GM18520 (cell line): ENCODE results near the gene DNAJC1.

Source experiments
- ATAC-seq: cut with Tn5 transposase; IDR thresholded peaks from one replicate; pipeline ENCODE4 v1.9.1; 2021; ENCODE audit not compliant: unreplicated experiment

DNAJC1 gene

DNA sequence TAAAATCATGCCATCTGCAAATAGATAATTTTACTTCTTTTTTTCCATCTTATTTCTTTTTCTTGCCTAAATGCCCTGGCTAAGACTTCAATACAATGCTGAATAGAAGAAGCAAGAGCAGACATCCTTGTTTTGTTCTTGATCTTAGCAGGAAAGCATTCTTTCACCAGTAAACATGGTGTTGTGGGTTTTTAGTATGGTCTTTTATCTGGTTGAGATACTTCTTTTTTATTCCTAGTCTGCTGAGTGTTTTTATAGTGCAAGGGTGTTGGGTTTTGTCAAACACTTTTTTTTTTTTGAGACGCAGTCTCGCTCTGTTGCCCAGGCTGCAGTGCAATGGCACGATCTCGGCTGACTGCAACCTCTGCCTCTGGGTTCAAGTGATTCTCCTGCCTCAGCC lies 232.3 kb downstream of the DNAJC1 start:
- no peak for ATAC-seq

DNA sequence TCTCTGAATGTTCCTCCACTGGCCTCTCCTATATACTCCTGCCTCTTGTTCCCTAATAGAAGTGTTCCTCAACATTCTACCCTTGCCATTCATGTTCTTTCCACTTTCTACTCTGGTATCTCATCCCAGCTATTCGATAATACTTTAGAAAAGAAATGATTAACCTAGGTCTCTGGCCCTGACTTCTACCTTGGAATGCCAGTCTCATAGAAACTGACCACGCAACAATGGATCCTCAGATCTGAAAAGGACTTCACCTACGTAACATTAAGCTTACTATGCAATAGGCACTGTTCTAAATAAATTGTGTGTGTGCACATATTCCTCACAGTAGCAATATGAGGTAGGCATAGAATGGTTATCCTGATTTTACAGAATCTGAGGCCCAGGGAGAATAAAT lies 234.5 kb downstream of the DNAJC1 start:
- no peak for ATAC-seq

DNA sequence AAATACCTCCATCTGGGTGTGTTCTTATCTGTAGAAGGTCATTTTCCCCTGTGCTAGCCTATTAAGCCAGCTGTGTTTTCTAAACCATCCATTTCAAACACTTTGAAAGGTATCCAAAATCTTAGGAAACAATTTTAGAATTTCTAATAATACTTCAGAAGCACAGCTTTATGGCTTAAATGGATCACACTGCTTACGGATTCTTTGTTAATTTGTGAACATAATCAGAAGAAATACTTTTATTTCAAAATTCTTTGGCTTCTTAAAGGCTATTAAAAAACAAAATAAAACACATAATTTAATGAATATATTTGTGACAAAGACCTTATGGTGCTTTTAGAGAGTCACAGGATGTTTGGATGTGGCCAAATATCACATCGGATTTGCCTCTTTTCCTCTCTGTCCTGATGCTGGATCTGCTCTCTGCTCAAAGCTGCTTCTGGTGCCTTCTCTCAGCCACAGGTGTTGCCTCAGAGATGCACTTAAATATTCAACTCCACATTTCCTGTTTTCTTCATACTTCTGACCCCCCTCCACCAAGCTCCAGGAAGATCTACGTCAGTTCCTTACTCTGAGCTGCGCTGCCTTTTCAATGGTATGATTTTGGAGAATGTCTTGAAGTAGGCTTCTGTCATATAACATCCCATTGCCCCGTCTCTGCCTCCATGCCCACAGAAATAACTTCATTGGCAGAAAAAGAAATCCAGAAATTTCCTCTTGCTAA lies 238.9 kb downstream of the DNAJC1 start:
- ATAC-seq, result no peak

DNA sequence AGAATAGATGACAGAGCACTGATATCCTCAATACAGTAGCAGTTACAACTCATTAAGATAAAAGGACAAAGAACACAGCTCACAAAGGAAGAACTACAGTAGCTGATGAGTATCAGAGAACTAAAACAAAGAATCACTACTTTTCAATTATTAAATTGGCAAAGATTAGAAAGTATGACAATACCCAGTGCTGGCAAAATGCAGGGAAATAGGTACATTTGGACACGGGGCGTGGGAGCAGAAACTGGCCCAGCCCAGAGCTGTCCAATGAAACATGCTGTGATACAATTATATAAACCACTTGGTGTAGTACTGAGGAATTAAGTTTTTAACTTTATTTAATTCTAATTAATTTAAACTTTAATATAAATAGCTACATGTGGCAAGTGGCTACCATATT lies 243.2 kb downstream of the DNAJC1 start:
- no peak for ATAC-seq

DNA sequence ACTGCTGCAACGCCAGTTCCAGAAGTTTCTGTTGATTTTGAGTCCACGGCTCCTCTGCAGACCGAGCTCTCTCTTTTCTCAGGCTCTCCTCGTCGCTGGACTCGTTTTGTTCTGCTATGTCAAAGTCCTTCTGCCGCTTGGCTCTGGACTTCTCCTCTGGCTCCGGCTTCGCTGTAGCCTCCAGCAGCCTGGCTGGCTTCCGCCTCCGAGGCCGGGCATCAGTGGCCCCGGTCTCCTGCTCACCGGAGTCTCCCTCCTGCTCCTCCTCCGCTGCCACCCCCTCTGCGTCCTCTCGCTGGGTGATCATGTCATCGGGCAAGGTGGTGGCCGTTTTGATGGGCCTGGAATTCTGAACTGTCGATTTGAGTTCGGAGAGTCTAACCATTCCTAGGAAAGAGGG lies 244.3 kb downstream of the DNAJC1 start:
- no peak for ATAC-seq

DNA sequence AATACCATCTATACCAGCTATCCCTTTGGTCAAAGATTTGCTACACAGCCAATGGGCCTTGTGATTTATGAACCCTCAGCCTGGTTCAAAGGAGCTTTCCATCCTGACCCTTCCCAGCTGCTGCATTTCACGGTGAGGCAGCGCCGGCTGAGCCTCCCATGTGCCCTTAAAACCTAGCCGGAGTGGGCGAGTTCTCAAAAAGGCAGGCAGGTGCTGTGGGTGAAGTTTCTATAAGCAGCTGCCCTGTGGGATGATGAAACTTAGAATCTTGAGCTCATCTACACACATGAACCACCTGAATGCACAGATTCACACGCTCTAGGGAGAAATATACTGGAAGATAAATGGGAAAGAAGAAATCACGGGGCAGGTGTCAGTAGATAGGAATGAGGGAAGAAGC lies 244.8 kb downstream of the DNAJC1 start:
- no peak for ATAC-seq

DNA sequence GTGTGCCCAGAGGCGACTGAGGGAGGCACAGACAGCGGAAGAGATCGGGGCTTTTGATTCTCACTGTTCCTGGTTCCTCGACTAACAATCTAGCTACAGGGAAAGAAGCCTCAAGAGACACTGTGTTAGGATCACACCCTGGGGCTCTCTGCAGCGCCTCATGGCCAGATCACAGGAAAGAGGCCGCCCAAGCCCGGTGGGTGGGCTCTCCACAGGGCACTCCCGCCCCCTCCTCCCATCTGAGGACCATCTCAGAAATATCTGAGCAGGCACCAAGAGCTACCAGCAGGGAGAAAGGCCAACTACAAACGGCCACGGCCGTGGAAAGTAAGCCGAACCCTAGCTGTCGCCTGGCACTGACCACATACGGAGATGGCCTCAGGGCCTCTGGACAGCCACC lies 245.3 kb downstream of the DNAJC1 start:
- no peak for ATAC-seq

DNA sequence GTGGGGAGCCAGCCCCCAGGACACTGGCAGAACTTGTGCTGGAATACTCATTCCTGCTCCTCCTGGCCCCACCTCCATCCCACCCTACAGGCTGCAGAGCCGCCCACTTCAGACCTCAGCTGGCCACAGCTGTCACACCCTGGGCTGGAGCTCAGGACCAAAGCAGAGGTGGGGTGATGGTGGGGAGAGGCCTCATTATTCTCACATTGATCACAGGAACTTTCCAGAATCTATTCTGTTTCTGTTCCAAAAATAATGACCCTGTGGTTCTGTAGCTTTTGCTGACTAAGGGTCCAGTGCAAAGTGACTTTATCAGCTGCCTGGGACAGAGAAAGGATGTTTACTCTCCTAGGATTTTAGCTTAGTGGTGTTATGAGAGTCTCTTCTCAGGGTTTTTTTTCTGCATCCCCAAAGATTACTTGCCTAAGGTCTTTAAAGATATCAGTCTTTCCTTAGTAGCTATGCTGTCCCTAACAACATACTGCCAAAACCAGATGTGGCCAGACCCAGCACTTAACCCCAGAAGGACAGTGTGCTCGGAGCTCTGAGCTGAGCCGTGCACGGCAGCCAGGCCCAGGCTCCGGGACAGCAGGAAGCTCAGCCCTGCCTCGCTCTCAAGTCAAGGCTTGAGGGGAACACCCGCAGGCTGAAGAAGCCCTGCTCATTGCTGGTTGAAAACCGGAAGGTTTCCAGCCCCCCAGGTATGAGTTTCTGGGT lies 246.2 kb downstream of the DNAJC1 start:
- no peak for ATAC-seq

DNA sequence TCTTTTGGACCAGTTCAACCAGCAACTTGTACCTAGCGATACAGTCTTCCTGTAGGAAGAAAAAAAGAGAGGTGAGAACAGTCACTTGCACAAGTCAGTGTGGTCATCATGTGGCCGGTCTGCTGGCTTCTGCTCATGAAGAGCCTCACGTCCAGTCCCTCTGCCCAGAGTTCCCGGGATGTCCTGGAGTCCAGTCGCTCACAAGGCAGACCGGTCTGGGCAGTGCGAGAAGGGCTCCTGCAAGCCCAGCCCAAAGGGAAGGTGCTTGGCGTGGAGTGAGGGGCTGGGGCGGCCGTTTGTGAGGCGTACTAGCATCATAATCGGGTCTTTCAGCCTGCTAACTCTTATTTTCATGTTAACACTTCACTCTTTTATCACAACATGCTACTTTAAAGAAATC lies 246.8 kb downstream of the DNAJC1 start:
- ATAC-seq, result no peak

DNA sequence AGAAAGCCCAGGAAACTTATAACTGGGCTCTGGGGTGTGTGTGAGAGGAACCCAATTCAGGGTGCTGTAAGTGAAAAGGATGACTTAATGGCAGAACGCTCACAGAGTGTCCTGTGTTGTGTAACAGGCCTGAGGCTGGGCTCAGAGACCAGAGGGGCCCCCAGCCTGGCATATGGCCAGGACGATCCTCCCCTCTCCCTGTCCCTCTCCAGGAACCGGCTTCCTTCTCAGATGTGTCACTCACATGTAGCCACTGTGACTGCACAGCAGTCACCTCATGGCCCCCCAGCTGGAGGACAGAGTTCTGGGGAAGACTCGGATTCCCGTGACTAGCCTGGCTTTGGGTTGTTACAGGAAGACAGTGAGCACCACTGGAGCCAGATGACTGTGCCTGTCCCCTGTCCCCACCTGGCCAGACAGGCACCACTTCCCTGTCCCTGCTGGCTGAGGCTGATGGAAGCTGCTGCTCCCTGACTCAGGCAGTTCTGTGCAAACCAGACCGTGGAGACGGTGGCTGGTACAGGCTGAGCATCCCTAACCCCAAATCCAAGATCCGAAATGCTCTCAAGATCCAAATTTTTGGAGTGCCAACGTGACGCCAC lies 249.0 kb downstream of the DNAJC1 start:
- ATAC-seq, result no peak

DNA sequence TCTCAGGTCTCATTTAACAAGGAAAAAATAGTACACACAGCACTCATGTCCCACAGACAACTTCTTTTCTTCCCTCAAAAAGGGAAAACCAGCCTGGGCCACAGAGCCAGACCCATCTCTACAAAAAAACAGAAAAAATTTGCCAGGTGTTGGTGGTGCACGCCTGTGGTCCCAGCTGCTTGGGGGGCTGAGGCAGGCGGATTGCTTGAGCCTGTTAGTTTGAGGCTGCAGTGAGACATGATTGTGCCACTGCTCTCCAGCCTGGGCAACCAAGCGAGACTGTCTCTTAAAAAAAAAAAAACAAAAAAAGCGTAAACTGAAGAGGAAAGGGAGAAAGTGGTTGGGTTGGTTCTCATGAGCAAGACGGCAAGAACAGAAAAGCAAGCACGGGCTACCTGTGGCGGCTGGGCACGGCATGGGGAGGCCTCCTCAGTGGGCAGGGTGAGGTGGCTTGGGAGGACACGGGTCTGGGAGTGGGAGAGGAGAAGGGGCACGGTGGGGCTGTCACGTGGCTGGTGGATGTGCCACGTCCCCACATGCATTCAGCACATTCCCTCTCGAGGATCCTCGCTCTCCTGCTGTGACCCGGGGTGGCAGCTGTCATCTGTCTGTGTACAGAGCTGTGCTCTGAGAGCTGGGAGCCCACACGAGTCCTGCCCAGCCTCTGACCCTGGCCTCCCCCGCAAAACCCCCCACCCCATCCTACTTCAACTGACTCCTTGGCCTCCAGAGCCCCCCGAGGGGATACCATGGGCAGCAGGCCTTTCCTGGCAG lies 249.8 kb downstream of the DNAJC1 start:
- ATAC-seq, result no peak

DNA sequence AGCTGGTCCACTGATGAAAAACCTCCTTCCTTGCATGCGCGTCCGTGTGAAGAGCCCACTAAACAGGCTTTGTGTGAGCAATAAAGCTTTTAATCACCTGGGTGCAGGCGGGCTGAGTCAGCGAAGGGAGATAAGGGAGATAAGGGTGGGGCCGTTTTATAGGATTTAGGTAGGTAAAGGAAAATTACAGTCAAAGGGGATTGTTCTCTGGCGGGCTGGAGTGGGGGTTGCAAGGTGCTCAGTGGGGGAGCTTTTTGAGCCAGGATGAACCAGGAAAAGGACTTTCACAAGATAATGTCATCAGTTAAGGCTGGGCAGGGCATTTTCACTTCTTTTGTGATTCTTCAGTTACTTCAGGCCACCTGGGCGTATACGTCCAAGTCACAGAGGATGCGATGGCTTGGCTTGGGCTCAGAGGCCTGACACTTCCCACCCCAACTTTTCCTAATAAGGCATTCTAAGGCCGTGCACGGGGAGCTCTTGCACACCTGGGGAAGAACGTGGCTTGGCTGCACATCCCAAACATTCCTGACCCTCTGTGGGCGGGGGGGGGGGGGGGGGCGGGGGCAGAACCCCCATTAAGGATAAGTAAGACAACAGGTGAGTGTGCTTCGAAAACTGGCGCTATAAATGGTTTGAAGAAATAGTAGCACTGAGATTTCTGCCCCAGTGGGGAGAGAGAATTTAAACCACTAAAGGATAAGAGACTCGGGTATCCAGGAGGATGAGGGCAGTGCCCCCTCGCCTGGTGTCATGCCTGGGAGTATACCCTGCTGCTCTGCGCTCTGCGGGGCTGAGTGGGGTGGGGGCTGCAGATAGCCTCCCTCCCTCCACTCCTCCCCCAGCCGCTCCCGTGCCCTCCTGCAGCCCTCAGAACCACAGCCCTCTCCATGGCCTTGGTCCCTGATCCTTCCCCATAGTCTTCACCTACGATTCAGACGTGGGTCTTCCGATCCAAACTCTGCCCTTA lies 251.9 kb downstream of the DNAJC1 start:
- ATAC-seq, result no peak

DNA sequence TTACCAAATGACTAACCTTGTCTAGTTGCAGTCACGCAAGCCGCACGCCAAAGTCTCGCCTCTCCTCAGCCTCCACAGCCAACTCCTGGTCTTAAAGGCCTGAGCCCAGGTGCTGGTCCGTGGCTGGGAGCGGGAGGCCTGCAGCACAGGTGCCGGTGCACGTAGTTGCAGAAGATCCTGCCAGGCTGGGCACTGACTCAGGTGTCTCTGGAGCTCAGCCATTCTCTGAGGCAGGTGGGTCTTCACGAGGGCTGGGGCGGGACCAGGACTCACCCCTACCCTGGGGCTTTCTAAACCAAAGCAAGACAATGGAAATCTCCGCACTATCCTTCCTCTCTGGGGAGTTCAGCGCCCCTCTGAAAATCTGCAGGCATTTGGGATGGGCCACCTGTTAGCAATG lies 253.1 kb downstream of the DNAJC1 start:
- ATAC-seq, result no peak

DNA sequence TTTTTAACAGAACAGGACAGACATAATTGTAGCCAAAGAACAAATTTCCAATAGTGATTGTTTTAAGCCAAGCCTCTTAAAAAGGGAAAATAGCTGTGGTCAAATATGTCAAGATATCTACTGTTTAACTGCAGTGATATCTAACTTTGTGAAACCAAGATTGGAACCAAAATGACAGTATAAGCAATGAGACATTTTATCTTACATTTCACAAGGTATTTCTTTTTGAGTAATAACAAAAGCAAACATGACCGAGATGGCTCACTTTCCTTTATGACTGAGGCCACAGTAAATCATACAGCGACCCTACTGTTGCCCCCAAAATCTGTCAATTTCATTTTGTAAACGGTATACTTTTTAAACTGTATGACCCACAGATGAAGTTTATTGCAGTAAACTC lies 253.7 kb downstream of the DNAJC1 start:
- no peak for ATAC-seq

DNA sequence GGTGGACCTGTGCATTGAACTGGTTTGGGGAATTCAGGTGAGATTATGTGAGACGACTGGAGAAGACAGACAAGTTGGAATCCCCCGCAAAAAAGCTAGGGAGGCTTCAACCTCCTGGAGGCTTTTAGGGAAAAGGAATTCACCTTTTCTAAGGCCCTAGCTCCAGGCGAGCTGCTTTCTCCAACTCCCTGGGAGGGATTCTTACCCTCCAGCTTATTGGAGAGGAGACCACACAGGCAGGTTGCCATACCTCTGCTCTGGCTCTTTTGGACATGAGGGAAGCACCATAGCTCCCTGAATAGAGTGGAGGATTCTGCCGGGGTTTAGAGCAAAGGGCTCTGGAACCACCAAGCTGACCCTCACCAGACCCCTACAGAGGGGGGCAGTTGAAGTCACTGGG lies 255.7 kb downstream of the DNAJC1 start:
- no peak for ATAC-seq

DNA sequence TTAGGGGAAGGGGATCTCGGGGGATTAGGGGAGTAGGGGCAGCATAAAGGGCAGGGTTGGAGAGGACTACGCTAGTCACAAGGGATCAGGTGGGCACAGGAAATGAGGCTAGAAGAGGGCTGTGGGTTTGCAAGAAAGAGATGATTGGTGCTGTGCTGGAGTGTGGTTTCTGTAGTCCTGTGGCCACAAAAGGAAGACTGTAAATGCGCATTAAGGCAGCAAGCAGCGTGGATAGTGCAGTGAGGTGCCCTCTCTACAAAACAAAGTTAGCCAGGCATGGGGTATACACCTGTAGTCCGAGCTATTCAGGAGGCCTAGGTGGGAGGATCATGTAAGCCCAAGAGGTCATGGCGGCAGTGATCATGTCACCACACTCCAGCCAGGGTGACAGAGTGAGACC lies 257.4 kb downstream of the DNAJC1 start:
- no peak for ATAC-seq

DNA sequence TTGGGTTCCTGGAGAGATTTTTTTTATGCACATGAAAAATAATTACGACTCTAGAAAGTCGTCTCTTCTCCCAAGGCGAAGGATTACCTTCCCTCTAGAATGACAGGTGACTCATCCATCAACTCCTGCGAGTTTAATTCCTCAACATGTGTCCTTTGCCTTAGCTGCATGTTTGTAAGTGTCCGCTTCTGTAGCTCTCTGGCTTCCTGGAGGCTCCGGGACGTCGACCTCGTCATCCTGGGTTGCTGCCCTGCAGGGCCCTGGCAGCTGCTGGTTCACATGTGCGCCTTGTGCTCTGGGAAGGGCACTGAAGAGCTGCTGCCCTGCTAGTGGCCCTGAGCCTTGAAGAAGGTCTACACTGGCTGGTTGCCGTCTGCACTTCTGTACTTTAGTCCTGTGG lies 259.3 kb downstream of the DNAJC1 start:
- ATAC-seq, result no peak

DNA sequence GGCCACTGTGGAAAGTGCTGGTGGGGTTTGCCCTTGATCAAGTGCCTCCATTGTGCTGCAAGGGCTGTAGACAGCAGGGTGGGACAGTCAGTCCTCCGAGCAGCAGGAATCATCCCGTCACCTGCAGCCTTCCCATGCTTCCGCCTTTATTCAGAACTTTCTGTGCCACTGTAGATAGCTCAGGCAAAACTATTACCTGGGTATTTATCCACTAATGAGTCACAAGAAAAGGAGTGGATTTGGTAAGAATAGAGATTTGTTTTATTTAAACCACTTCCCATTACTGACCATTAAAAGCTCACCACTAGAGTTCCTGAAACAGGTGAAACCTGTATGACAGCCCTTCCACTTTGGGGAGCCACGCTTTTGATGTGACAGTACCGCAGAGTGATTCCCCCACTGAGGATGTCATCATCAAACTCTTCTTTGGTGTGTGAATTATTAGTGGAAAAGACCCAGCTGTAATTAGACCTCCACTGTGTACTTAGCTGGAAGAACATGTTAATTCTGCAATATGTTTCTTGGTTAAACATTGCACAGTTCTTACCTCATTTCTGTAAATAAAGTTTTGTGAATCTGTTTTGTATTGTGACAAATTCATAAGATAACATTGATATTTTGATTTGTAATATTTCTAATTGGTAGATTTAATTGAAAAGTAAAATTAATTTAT lies 260.7 kb downstream of the DNAJC1 start:
- no peak for ATAC-seq

DNA sequence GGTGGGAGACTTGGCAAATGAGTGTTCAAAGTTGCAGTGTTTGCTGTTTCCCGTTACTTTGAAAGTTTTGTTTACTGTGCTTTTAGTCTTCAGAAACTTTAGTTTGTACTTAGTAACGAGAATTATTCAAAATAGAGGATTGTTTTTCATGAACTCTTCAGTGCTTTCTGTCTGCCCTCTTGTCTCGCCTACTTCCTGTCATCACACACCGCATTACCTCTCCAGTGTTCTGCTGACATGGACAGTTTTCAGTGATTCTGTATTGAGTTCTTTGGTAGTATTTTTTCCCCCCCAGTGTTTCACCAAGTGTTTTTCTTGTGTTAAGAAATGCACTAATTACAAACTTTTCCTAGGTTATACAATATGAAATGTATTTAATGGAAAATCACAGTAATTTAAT lies 262.5 kb downstream of the DNAJC1 start:
- no peak for ATAC-seq

DNA sequence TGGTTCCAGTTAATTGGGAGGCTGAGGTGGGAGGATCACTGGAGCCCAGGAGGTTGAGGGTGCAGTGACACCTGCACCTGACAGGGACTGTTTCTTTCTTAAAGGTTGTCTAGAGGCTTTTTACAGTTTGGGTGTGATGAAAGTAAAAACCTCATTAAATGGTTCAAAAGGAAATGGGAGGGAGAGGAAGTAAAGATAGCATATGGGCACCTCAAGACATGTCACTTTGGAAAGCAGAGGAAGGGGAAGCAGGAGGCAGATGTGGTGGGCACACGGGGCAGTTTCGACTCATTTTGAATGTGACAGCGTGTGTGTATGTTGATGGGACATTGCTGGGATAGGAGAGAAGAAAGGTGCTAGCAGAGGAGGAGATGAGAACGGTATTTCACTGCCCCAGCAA lies 266.4 kb downstream of the DNAJC1 start:
- ATAC-seq, result no peak
